Measurements from ENCODE around the gene ARFIP2.
A peak's percentile ranks its signal among the peaks of the same experiment; 100 is the strongest.

Gene ARFIP2

GRCh38 chr11:6440906-6441358, 40.2 kb downstream of the ARFIP2 start, which contains the start of gene HPX:
HPX (minus strand) TSS chr11:6440987; CDS start chr11:6440963, 24 bp downstream.
- no peak for DNase-seq (ENCODE audit: low spot score)
- TF ChIP-seq CTCF (conservative IDR thresholded peaks at IDR 0.05; ENCODE audit: low read depth) = no peak
- POLR2A ChIA-PET (ENCODE audit: low non-redundant PET) = no interaction called here
- H3K27ac ChIP-seq = no peak within 1 kb of the TSS
- CTCF ChIA-PET = interaction anchor here (0.8 kb wide), 1 partner anchor 10 kb away, joined by 3 read pairs; no protein-coding TSS in a partner anchor

DNA sequence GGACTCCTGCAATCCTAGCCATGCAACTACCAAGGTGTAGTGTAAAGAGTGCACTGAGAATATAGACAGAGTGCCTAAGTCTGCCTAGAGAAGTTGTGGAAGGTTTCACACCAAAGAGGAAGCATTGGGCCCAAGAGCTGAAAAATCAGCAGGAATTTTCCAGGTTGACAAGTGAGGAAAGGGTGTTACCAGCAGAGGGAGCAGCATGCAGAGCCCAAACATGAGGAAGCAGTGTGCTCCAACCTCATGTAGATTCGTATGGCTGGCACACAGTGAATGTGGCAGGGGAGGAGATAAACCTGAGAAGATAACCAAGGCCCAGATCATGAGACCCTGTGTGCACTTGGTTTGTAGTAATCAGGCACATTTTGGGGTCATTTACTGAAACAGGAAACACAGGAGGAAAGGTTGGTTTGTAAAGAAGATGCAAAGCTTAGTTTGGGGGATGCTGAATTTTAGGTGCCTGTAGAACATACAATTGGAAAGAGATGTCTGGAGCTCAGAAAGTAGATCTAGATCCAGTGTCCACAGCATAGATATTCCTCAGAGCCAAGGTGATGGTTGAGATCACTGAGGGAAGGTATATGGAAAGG, 42.1 kb downstream of the ARFIP2 start:
- ChIA-PET POLR2A (ENCODE audit: low non-redundant PET) (no interaction called here), CTCF (interaction anchor here (0.6 to 1.6 kb wide), 9 partner anchors 35 to 1824 kb away, joined by 3 to 7 read pairs (median 3); no protein-coding TSS in a partner anchor)
- H3K27ac ChIP-seq = no peak overlapping the region
- TF ChIP-seq CTCF (conservative IDR thresholded peaks at IDR 0.05; ENCODE audit: low read depth) = peak; percentile 55
- DNase-seq (ENCODE audit: low spot score) = peak; percentile 36

DNA sequence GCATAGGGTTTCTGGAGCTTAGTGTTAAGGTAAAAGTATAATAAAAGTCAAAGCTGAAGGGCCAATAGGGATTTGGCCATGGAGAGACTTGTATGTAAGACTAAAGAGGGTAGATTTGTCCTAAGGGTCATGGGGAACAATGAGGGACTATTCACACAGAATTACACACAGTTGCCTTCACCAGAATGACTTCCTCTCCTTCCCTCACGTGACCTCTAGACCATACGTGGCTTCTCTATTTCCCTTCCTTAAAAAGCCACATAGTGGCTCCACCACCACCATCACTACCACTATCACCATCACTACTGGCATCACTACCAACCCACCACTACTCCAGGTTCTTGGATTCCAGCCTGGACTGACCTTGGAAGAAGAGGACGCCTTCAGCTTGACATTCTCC, 43.1 kb downstream of the ARFIP2 start:
- ChIA-PET CTCF (interaction anchor here (0.7 to 1.6 kb wide), 2 partner anchors 34 to 59 kb away, joined by 3 to 7 read pairs; no protein-coding TSS in a partner anchor), POLR2A (ENCODE audit: low non-redundant PET) (no interaction called here)
- TF ChIP-seq CTCF (conservative IDR thresholded peaks at IDR 0.05; ENCODE audit: low read depth) = no peak
- no peak overlapping the region for H3K27ac ChIP-seq
- DNase-seq (ENCODE audit: low spot score) = no peak

GRCh38 chr11:6437423-6437822, 43.7 kb downstream of the ARFIP2 start:
- POLR2A ChIA-PET (ENCODE audit: low non-redundant PET) = no interaction called here
- no peak overlapping the region for H3K27ac ChIP-seq
- CTCF ChIA-PET = no interaction called here
- no peak for TF ChIP-seq CTCF (conservative IDR thresholded peaks at IDR 0.05; ENCODE audit: low read depth)
- no peak for DNase-seq (ENCODE audit: low spot score)

- no peak for TF ChIP-seq CTCF (conservative IDR thresholded peaks at IDR 0.05; ENCODE audit: low read depth)
These were observed 47.0 kb downstream of the ARFIP2 start for GRCh38 chr11:6433998-6434660.

GRCh38 chr11:6431861-6432260, 49.3 kb downstream of the ARFIP2 start:
- ChIA-PET CTCF (interaction anchor here (0.6 kb wide), 1 partner anchor 272 kb away, joined by 3 read pairs; no protein-coding TSS in a partner anchor), POLR2A (ENCODE audit: low non-redundant PET) (no interaction called here)
- no peak overlapping the region for H3K27ac ChIP-seq
- no peak for TF ChIP-seq CTCF (conservative IDR thresholded peaks at IDR 0.05; ENCODE audit: low read depth)
- DNase-seq (ENCODE audit: low spot score) = peak; percentile 83

More at GRCh38 chr11:6433998-6434660, 47.0 kb downstream of the ARFIP2 start:
- POLR2A ChIA-PET (ENCODE audit: low non-redundant PET) = no interaction called here
- no peak overlapping the region for H3K27ac ChIP-seq
- DNase-seq (ENCODE audit: low spot score) = no peak
- CTCF ChIA-PET = no interaction called here

Data from RWPE1 (cell line).